GM23338 (cell line): ENCODE results near the gene KDM4C. TPM values are rescaled to one million over a fixed set of nuclear protein-coding genes. Genes with fewer than 3 reads are reported as not detected.

ENCODE experiments used
- ATAC-seq: fragments of 200-7000 bp; cut with Tn5 transposase; 3 replicates; pipeline ENCODE4 v1.9.1; 2020
- DNase-seq: peaks from one replicate; pipeline ENCODE4 v3.0.0-alpha.2; 2015; ENCODE audit warnings: low spot score
- H2AFZ ChIP-seq: fragments of 200-600 bp; sonication (generic); 2 replicates; pipeline ENCODE4 v1.8.0; 2016; ENCODE audit warnings: antibody characterized with exemption, mild to moderate bottlenecking, moderate library complexity
- H3F3A ChIP-seq: fragments of 200-600 bp; sonication (generic); replicated peaks from 2 replicates; pipeline ENCODE4 v1.8.0; 2017; ENCODE audit warnings: antibody characterized with exemption, mixed run types, low read depth
- H3K27ac ChIP-seq: fragments of 200-600 bp; sonication (generic); 2 replicates; pipeline ENCODE4 v1.6.1; 2016; ENCODE audit warnings: low read depth
- H3K27me3 ChIP-seq: fragments of 200-600 bp; sonication (generic); 2 replicates; pipeline ENCODE4 v1.8.0; 2016; ENCODE audit warnings: mild to moderate bottlenecking, mixed run types, moderate library complexity; ENCODE audit not compliant: insufficient read depth
- H3K36me3 ChIP-seq: fragments of 200-600 bp; sonication (generic); 2 replicates; pipeline ENCODE4 v1.8.0; 2016; ENCODE audit warnings: mild to moderate bottlenecking; ENCODE audit not compliant: insufficient read depth
- H3K4me1 ChIP-seq: fragments of 200-600 bp; sonication (generic); 2 replicates; pipeline ENCODE4 v1.8.0; 2016; ENCODE audit warnings: mild to moderate bottlenecking, moderate library complexity; ENCODE audit not compliant: insufficient read depth
- H3K4me2 ChIP-seq: fragments of 200-600 bp; sonication (generic); 2 replicates; pipeline ENCODE4 v1.7.1; 2017; ENCODE audit warnings: mixed run types
- H3K4me3 ChIP-seq: fragments of 200-600 bp; sonication (generic); 2 replicates; pipeline ENCODE4 v1.6.1; 2016; ENCODE audit warnings: mixed run types
- H3K79me2 ChIP-seq: fragments of 200-600 bp; sonication (generic); replicated peaks from 2 replicates; pipeline ENCODE4 v1.8.0; 2017; ENCODE audit warnings: mild to moderate bottlenecking; ENCODE audit not compliant: insufficient read depth
- H3K9me2 ChIP-seq: fragments of 200-600 bp; sonication (generic); 2 replicates; pipeline ENCODE4 v1.8.0; 2017; ENCODE audit not compliant: insufficient read depth
- H4K20me1 ChIP-seq: fragments of 200-600 bp; sonication (generic); replicated peaks from 2 replicates; pipeline ENCODE4 v1.8.0; 2017; ENCODE audit warnings: mild to moderate bottlenecking; ENCODE audit not compliant: insufficient read depth
- H3K27ac Mint-ChIP-seq: 2 replicates; pipeline ENCODE4 v1.8.0; 2020; ENCODE audit warnings: inconsistent platforms, mild to moderate bottlenecking, moderate library complexity, mixed read lengths
- H3K27me3 Mint-ChIP-seq: 3 replicates; pipeline ENCODE4 v1.8.0; 2022; ENCODE audit warnings: low read depth, mild to moderate bottlenecking, moderate library complexity, mixed read lengths, inconsistent platforms; ENCODE audit not compliant: insufficient read depth, poor library complexity
- H3K36me3 Mint-ChIP-seq: 3 replicates; pipeline ENCODE4 v1.8.0; 2021; ENCODE audit warnings: low read depth, mild to moderate bottlenecking, inconsistent platforms, moderate library complexity, mixed read lengths
- H3K4me1 Mint-ChIP-seq: 3 replicates; pipeline ENCODE4 v1.8.0; 2020; ENCODE audit warnings: mild to moderate bottlenecking, inconsistent platforms, mixed read lengths
- H3K4me3 Mint-ChIP-seq: 3 replicates; pipeline ENCODE4 v1.8.0; 2021; ENCODE audit warnings: moderate library complexity, mild to moderate bottlenecking, inconsistent platforms, mixed read lengths
- H3K9me3 Mint-ChIP-seq: 3 replicates; pipeline ENCODE4 v1.8.0; 2020; ENCODE audit warnings: moderate library complexity, mild to moderate bottlenecking, inconsistent platforms, mixed read lengths
- CREB1 ChIP-seq: fragments of 250-450 bp; sonication (Bioruptor Pico); IDR thresholded peaks from 2 replicates; pipeline ENCODE4 v1.5.0; 2020; ENCODE audit warnings: low read depth, mild to moderate bottlenecking, moderate library complexity
- EZH2 ChIP-seq: fragments of 200-600 bp; sonication (generic); IDR thresholded peaks from one replicate; pipeline ENCODE4 v1.8.0; 2017; ENCODE audit warnings: antibody characterized with exemption, mild to moderate bottlenecking, low read depth; ENCODE audit not compliant: unreplicated experiment
- EZH2phosphoT487 ChIP-seq: fragments of 200-600 bp; sonication (generic); IDR thresholded peaks from one replicate; pipeline ENCODE4 v1.8.1; 2018; ENCODE audit warnings: antibody characterized with exemption; ENCODE audit not compliant: unreplicated experiment
- JUNB ChIP-seq: IDR thresholded peaks from one replicate; pipeline ENCODE4 v1.6.1; 2016; ENCODE audit warnings: antibody characterized with exemption; ENCODE audit not compliant: unreplicated experiment
- NANOG ChIP-seq: IDR thresholded peaks from 2 replicates; pipeline ENCODE4 v1.6.1; 2016; ENCODE audit warnings: antibody characterized with exemption, borderline replicate concordance
- POLR2AphosphoS5 ChIP-seq: IDR thresholded peaks from 2 replicates; pipeline ENCODE4 v1.6.1; 2016; ENCODE audit warnings: antibody characterized with exemption, low read depth
- STAT1 ChIP-seq: IDR thresholded peaks from one replicate; pipeline ENCODE4 v1.6.1; 2016; ENCODE audit warnings: antibody characterized with exemption; ENCODE audit not compliant: unreplicated experiment
- ZNF114 ChIP-seq: fragments of 250-450 bp; sonication (Bioruptor Pico); IDR thresholded peaks from 2 replicates; pipeline ENCODE4 v1.5.0; 2020; ENCODE audit warnings: mild to moderate bottlenecking, moderate library complexity
- ZNF331 ChIP-seq: fragments of 250-450 bp; sonication (Bioruptor Pico); IDR thresholded peaks from 2 replicates; pipeline ENCODE4 v1.5.0; 2020; ENCODE audit warnings: low read depth, mild to moderate bottlenecking, moderate library complexity
- polyA plus RNA-seq: library from polyadenylated mRNA; unstranded; fragments of >200 nt; fragmentation: Nextera tagmentation; extraction: Ambion mirVana; gene quantifications from 2 replicates; pipeline ENCODE4 v1.2.1, GENCODE V29; 2016
- total RNA-seq: library from RNA; depleted of rRNA; stranded (reverse); fragments of >200 nt; shearing (Covaris generic); gene quantifications from 2 replicates; pipeline ENCODE4 v1.2.3, GENCODE V29; 2014
- TF ChIP-seq, protein P1 (sequence below), 2 experiments: fragments of 200-600 bp in 1 of 2; sonication (generic) in 1 of 2; conservative IDR thresholded peaks; 2 replicates each; pipeline versions ENCODE4 v1.5.1 to v1.6.1; 2016 to 2017; ENCODE audit warnings: antibody characterized with exemption in 2 of 2, low read depth in 2 of 2, mild to moderate bottlenecking in 2 of 2, moderate library complexity in 1 of 2
- TF ChIP-seq, protein P2 (sequence below): IDR thresholded peaks from 2 replicates; pipeline ENCODE4 v1.6.1; 2016; ENCODE audit warnings: antibody characterized with exemption
- TF ChIP-seq, protein P3 (sequence below): fragments of 250-450 bp; sonication (Bioruptor Pico); IDR thresholded peaks from 2 replicates; pipeline ENCODE4 v1.5.0; 2020; ENCODE audit warnings: mild to moderate bottlenecking, moderate library complexity
- TF ChIP-seq, protein P4 (sequence below): IDR thresholded peaks from one replicate; pipeline ENCODE4 v1.6.1; 2018; ENCODE audit warnings: antibody characterized with exemption; ENCODE audit not compliant: unreplicated experiment

The KDM4C gene
- total and polyA plus RNA-seq, 2 experiments from 2014 or later: 12.0 to 43.8 TPM

DNA sequence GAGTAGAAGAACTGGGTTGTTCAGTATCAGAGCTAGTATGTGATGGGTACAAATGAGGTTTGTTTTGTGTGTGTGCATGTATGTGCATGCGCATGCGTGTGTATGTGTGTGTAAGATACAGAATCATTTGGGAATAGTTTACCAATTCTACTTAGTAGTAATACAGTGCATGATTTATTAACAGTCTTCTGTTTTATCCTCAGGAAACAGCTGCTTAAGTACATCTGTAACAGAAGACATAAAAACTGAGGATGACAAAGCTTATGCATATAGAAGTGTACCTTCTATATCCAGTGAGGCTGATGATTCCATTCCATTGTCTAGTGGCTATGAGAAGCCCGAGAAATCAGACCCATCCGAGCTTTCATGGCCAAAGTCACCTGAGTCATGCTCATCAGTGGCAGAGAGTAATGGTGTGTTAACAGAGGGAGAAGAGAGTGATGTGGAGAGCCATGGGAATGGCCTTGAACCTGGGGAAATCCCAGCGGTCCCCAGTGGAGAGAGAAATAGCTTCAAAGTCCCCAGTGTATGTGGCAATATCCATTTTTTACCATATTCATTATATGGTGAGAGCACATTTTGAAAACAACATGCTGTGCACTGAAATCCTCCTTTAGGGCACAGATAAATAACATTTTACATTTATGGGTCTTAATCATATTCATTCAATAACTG lies 228.5 kb downstream of the KDM4C start:
- Mint-ChIP-seq H3K4me1 (peaks cover 13% of the 10 kb centered on the region), H3K27ac (peak overlapping the region; percentile 51; the same call in 1 of the 2 replicates), H3K9me3 (no peaks in the 10 kb centered on the region), H3K4me3 (no peak overlapping the region), H3K27me3 (peaks cover 4% of the 10 kb centered on the region), H3K36me3 (peaks cover 17% of the 10 kb centered on the region)
- no peaks in the 10 kb centered on the region for H3K27me3 ChIP-seq
- H3F3A ChIP-seq: no peaks in the 10 kb centered on the region
- TF ChIP-seq, protein P1, sequence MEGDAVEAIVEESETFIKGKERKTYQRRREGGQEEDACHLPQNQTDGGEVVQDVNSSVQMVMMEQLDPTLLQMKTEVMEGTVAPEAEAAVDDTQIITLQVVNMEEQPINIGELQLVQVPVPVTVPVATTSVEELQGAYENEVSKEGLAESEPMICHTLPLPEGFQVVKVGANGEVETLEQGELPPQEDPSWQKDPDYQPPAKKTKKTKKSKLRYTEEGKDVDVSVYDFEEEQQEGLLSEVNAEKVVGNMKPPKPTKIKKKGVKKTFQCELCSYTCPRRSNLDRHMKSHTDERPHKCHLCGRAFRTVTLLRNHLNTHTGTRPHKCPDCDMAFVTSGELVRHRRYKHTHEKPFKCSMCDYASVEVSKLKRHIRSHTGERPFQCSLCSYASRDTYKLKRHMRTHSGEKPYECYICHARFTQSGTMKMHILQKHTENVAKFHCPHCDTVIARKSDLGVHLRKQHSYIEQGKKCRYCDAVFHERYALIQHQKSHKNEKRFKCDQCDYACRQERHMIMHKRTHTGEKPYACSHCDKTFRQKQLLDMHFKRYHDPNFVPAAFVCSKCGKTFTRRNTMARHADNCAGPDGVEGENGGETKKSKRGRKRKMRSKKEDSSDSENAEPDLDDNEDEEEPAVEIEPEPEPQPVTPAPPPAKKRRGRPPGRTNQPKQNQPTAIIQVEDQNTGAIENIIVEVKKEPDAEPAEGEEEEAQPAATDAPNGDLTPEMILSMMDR (conservative IDR thresholded peaks at IDR 0.05; ENCODE audit: low read depth in 2 of 2): no peak
- TF ChIP-seq STAT1 (no peak), JUNB (no peak), ZNF331 (CRISPR knock-in tag) (no peak), EZH2phosphoT487 (no peak), POLR2AphosphoS5 (no peak), ZNF114 (CRISPR knock-in tag) (no peak), EZH2 (no peak), CREB1 (CRISPR knock-in tag) (no peak), NANOG (no peak)
- TF ChIP-seq, protein P2, sequence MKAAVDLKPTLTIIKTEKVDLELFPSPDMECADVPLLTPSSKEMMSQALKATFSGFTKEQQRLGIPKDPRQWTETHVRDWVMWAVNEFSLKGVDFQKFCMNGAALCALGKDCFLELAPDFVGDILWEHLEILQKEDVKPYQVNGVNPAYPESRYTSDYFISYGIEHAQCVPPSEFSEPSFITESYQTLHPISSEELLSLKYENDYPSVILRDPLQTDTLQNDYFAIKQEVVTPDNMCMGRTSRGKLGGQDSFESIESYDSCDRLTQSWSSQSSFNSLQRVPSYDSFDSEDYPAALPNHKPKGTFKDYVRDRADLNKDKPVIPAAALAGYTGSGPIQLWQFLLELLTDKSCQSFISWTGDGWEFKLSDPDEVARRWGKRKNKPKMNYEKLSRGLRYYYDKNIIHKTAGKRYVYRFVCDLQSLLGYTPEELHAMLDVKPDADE: no peak
- TF ChIP-seq, protein P3, sequence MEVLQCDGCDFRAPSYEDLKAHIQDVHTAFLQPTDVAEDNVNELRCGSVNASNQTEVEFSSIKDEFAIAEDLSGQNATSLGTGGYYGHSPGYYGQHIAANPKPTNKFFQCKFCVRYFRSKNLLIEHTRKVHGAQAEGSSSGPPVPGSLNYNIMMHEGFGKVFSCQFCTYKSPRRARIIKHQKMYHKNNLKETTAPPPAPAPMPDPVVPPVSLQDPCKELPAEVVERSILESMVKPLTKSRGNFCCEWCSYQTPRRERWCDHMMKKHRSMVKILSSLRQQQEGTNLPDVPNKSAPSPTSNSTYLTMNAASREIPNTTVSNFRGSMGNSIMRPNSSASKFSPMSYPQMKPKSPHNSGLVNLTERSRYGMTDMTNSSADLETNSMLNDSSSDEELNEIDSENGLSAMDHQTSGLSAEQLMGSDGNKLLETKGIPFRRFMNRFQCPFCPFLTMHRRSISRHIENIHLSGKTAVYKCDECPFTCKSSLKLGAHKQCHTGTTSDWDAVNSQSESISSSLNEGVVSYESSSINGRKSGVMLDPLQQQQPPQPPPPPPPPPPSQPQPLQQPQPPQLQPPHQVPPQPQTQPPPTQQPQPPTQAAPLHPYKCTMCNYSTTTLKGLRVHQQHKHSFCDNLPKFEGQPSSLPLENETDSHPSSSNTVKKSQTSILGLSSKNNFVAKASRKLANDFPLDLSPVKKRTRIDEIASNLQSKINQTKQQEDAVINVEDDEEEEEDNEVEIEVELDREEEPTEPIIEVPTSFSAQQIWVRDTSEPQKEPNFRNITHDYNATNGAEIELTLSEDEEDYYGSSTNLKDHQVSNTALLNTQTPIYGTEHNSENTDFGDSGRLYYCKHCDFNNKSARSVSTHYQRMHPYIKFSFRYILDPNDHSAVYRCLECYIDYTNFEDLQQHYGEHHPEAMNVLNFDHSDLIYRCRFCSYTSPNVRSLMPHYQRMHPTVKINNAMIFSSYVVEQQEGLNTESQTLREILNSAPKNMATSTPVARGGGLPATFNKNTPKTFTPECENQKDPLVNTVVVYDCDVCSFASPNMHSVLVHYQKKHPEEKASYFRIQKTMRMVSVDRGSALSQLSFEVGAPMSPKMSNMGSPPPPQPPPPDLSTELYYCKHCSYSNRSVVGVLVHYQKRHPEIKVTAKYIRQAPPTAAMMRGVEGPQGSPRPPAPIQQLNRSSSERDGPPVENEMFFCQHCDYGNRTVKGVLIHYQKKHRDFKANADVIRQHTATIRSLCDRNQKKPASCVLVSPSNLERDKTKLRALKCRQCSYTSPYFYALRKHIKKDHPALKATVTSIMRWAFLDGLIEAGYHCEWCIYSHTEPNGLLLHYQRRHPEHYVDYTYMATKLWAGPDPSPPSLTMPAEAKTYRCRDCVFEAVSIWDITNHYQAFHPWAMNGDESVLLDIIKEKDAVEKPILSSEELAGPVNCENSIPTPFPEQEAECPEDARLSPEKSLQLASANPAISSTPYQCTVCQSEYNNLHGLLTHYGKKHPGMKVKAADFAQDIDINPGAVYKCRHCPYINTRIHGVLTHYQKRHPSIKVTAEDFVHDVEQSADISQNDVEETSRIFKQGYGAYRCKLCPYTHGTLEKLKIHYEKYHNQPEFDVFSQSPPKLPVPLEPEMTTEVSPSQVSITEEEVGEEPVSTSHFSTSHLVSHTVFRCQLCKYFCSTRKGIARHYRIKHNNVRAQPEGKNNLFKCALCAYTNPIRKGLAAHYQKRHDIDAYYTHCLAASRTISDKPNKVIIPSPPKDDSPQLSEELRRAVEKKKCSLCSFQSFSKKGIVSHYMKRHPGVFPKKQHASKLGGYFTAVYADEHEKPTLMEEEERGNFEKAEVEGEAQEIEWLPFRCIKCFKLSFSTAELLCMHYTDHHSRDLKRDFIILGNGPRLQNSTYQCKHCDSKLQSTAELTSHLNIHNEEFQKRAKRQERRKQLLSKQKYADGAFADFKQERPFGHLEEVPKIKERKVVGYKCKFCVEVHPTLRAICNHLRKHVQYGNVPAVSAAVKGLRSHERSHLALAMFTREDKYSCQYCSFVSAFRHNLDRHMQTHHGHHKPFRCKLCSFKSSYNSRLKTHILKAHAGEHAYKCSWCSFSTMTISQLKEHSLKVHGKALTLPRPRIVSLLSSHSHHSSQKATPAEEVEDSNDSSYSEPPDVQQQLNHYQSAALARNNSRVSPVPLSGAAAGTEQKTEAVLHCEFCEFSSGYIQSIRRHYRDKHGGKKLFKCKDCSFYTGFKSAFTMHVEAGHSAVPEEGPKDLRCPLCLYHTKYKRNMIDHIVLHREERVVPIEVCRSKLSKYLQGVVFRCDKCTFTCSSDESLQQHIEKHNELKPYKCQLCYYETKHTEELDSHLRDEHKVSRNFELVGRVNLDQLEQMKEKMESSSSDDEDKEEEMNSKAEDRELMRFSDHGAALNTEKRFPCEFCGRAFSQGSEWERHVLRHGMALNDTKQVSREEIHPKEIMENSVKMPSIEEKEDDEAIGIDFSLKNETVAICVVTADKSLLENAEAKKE (CRISPR knock-in tag): no peak
- TF ChIP-seq, protein P4, sequence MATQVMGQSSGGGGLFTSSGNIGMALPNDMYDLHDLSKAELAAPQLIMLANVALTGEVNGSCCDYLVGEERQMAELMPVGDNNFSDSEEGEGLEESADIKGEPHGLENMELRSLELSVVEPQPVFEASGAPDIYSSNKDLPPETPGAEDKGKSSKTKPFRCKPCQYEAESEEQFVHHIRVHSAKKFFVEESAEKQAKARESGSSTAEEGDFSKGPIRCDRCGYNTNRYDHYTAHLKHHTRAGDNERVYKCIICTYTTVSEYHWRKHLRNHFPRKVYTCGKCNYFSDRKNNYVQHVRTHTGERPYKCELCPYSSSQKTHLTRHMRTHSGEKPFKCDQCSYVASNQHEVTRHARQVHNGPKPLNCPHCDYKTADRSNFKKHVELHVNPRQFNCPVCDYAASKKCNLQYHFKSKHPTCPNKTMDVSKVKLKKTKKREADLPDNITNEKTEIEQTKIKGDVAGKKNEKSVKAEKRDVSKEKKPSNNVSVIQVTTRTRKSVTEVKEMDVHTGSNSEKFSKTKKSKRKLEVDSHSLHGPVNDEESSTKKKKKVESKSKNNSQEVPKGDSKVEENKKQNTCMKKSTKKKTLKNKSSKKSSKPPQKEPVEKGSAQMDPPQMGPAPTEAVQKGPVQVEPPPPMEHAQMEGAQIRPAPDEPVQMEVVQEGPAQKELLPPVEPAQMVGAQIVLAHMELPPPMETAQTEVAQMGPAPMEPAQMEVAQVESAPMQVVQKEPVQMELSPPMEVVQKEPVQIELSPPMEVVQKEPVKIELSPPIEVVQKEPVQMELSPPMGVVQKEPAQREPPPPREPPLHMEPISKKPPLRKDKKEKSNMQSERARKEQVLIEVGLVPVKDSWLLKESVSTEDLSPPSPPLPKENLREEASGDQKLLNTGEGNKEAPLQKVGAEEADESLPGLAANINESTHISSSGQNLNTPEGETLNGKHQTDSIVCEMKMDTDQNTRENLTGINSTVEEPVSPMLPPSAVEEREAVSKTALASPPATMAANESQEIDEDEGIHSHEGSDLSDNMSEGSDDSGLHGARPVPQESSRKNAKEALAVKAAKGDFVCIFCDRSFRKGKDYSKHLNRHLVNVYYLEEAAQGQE: no peak
- H3K36me3 ChIP-seq: peaks cover 9% of the 10 kb centered on the region; the same call in 1 of the 2 replicates
- no peaks in the 10 kb centered on the region for H3K79me2 ChIP-seq
- H3K4me2 ChIP-seq: no peak overlapping the region
- no peaks in the 10 kb centered on the region for H4K20me1 ChIP-seq
- DNase-seq (no peak), ATAC-seq (no peak)
- H3K4me1 ChIP-seq: peaks cover 14% of the 10 kb centered on the region
- no peak overlapping the region for H2AFZ ChIP-seq
- no peak overlapping the region for H3K4me3 ChIP-seq
- H3K9me2 ChIP-seq: no peaks in the 10 kb centered on the region; the same call in 1 of the 2 replicates
- no peak overlapping the region for H3K27ac ChIP-seq
